B cell (primary cell): ENCODE results near the gene ALKBH5. TPM values are rescaled to one million over a fixed set of nuclear protein-coding genes. Genes with fewer than 3 reads are reported as not detected.

Source experiments
- ATAC-seq: fragments of 200-7000 bp; cut with Tn5 transposase; one replicate; pipeline ENCODE4 v1.10.0; 2021; ENCODE audit warnings: low read depth, mild to moderate bottlenecking, moderate number of reproducible peaks, moderate library complexity
- CTCF ChIA-PET: fragments of 350-600 bp; sonication (Branson Sonifier 250); formaldehyde crosslinking; loops from one replicate; lab custom pipeline; 2021; ENCODE audit warnings: antibody characterized with exemption, inconsistent platforms; lab: Charles Lee
- POLR2A ChIA-PET: fragments of 350-600 bp; sonication (Branson Sonifier 250); formaldehyde crosslinking; loops from one replicate; lab custom pipeline; 2021; ENCODE audit warnings: antibody characterized with exemption; lab: Charles Lee
- DNase-seq: peaks from one replicate; pipeline ENCODE4 v3.0.0; 2013
- H2AFZ ChIP-seq: 2 replicates; pipeline ENCODE4 v1.6.1; 2012; ENCODE audit warnings: mild to moderate bottlenecking, low read depth, low read length; ENCODE audit not compliant: insufficient read depth, poor library complexity, severe bottlenecking
- H3K27ac ChIP-seq, 2 donors: 1 replicate in 1 of 2; 2 replicates in 1 of 2; pipeline ENCODE4 v1.5.1; 2012 to 2013; ENCODE audit warnings: low read length in 2 of 2, mild to moderate bottlenecking in 2 of 2, moderate library complexity in 1 of 2
- H3K27me3 ChIP-seq, 4 experiments: fragments of 200-600 bp in 1 of 4; sonication (generic) in 1 of 4; replicated peaks in 1 of 4; 1 replicate in 2 of 4; 2 replicates in 2 of 4; pipeline versions ENCODE4 v1.6.1 to v1.7.0; 2013 to 2016; ENCODE audit warnings: low read length in 3 of 4, mild to moderate bottlenecking in 2 of 4, mixed read lengths in 1 of 4, moderate library complexity in 1 of 4; ENCODE audit not compliant: insufficient read depth in 4 of 4, control insufficient read depth in 3 of 4; ENCODE audit errors: control extremely low read depth in 1 of 4
- H3K36me3 ChIP-seq, 2 experiments: replicated peaks in 1 of 2; 1 replicate in 1 of 2; 2 replicates in 1 of 2; pipeline versions ENCODE4 v1.6.1 to v1.7.1; 2013; ENCODE audit warnings: low read length in 1 of 2; ENCODE audit not compliant: insufficient read depth in 2 of 2, control insufficient read depth in 1 of 2; ENCODE audit errors: control extremely low read depth in 1 of 2, extremely low read depth in 1 of 2
- H3K4me1 ChIP-seq, 2 donors: fragments of 200-600 bp in 1 of 2; sonication (generic) in 1 of 2; 1 replicate in 1 of 2; 2 replicates in 1 of 2; pipeline versions ENCODE4 v1.5.1 to v1.6.1; 2013 to 2017; ENCODE audit warnings: low read length in 2 of 2; ENCODE audit not compliant: control insufficient read depth in 2 of 2, insufficient read depth in 2 of 2
- H3K4me2 ChIP-seq: replicated peaks from 2 replicates; pipeline ENCODE3; 2012; ENCODE audit warnings: mild to moderate bottlenecking, low read depth, low read length; ENCODE audit not compliant: poor library complexity, severe bottlenecking
- H3K4me3 ChIP-seq, 5 experiments: fragments of 200-600 bp in 1 of 5; sonication (generic) in 1 of 5; 1 replicate in 3 of 5; 2 replicates in 2 of 5; pipeline versions ENCODE4 v1.5.1 to v1.7.0; 2011 to 2016; ENCODE audit warnings: low read length in 4 of 5, mild to moderate bottlenecking in 4 of 5, low read depth in 2 of 5, control low read depth in 1 of 5, moderate library complexity in 1 of 5; ENCODE audit not compliant: insufficient read depth in 1 of 5; ENCODE audit errors: control extremely low read depth in 1 of 5, extremely low read depth in 1 of 5
- H3K79me2 ChIP-seq: fragments of 200-600 bp; sonication (generic); one replicate; pipeline ENCODE4 v1.6.0; 2016; ENCODE audit warnings: low read length; ENCODE audit not compliant: control insufficient read depth, insufficient read depth
- H3K9ac ChIP-seq: fragments of 200-600 bp; sonication (generic); 2 replicates; pipeline ENCODE4 v1.6.1; 2017; ENCODE audit warnings: mild to moderate bottlenecking, low read length, moderate library complexity
- H3K9me3 ChIP-seq, 3 donors: one replicate each; pipeline versions ENCODE4 v1.6.1 to v1.7.1; 2013; ENCODE audit warnings: low read length in 2 of 3; ENCODE audit not compliant: control insufficient read depth in 2 of 3, insufficient read depth in 1 of 3; ENCODE audit errors: control extremely low read depth in 1 of 3
- H4K20me1 ChIP-seq: 2 replicates; pipeline ENCODE4 v1.6.0; 2012; ENCODE audit warnings: mild to moderate bottlenecking, low read length; ENCODE audit not compliant: insufficient read depth, control insufficient read depth, poor library complexity, severe bottlenecking
- H3K27ac Mint-ChIP-seq: one replicate; pipeline ENCODE4 v1.8.0; 2021; ENCODE audit warnings: mixed read lengths
- H3K27me3 Mint-ChIP-seq: one replicate; pipeline ENCODE4 v1.8.0; 2021; ENCODE audit warnings: mixed read lengths
- H3K4me1 Mint-ChIP-seq: one replicate; pipeline ENCODE4 v1.8.0; 2021; ENCODE audit warnings: mixed read lengths
- H3K4me3 Mint-ChIP-seq: one replicate; pipeline ENCODE4 v1.8.0; 2021; ENCODE audit warnings: mixed read lengths
- H3K9me3 Mint-ChIP-seq: one replicate; pipeline ENCODE4 v1.8.0; 2022; ENCODE audit warnings: mixed read lengths; ENCODE audit not compliant: insufficient read depth
- EZH2 ChIP-seq: IDR thresholded peaks from 2 replicates; pipeline ENCODE4 v1.6.1; 2012; ENCODE audit warnings: borderline replicate concordance, low read depth, mild to moderate bottlenecking, moderate library complexity, low read length; ENCODE audit not compliant: insufficient read depth, poor library complexity, severe bottlenecking
- WGBS: methylation state at CpG from one replicate; pipeline ENCODE4 v1.1.5; 2013; ENCODE audit warnings: missing lambda C conversion rate; ENCODE audit not compliant: insufficient coverage; 5-methylcytosine and 5-hydroxymethylcytosine counted together
- intact Hi-C: fragments of 100-400 bp; cut with micrococcal nuclease; formaldehyde crosslinking; loops from one replicate; pipeline ENCODE4 v1.10.0; 2022
- polyA plus RNA-seq: library from polyadenylated mRNA; depleted of rRNA; stranded (reverse); fragments of >200 nt; gene quantifications from 2 replicates; pipeline ENCODE4 v1.2.3, GENCODE V29; 2012
- total RNA-seq, 2 donors: library from RNA; stranded (reverse); fragments of 120-200 nt in 1 of 2; gene quantifications; 1 replicate in 1 of 2; 2 replicates in 1 of 2; pipeline versions ENCODE4 v1.2.3 to v1.2.4, GENCODE V29; 2013 to 2022
- TF ChIP-seq, protein P1 (sequence below): fragments of 200-600 bp; IDR thresholded peaks from one replicate; pipeline ENCODE4 v1.8.0; 2022; ENCODE audit warnings: antibody characterized with exemption, mild to moderate bottlenecking

Gene ALKBH5
- total and polyA plus RNA-seq, 2 donors (not counting 1 experiment from before 2014, with no cell fraction given) = 63.3 to 104 TPM

DNA sequence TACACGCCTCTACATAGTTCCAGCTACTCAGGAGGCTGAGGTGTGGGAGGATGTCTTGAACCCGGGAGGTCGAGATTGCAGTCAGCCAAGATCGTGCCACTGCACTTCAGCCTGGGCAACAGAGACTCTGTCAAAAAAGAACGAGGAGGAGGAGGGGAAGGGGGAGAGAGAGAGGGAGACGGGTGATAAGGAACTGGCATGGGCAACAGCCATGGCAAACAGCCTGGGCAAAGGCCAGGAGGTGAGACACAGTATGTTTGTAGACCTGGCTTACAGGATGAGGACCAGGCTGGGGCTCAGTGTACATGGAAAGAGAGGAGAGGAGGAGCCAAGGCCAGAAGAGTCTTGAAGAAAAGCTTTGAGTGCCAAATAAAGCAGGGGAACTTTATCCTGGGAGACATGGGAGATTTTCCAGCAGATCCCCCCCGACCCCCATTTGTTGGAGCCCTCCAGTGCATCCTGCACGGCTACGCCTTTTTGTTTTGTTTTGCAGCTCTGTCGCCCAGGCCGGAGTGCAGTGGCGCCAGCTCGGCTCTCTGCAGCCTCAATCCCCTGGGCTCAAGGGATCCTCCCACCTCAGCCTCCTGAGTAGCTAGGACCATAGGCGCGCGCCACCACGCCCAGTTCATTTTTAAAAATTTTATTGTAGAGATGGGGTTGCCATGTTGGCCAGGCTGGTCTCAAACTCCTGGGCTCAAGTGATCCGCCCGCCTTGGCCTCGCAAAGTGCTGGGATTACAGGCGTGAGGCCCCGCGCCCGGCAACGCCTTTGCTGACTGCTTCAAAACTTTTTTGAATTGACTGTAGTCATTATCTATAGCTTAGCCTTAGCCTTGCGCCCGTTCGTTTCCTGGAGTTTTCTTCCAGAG lies 1.3 kb upstream of the ALKBH5 start:
- H3K4me1 Mint-ChIP-seq = peaks cover 38% of the 10 kb centered on the region
- 37% methylated on average over 20 of the region's 28 CpGs for WGBS
- H3K27ac Mint-ChIP-seq = peak overlapping the region; percentile 100
- ChIA-PET CTCF (interaction anchor here (0.8 to 1.3 kb wide), 4 partner anchors 22 to 41 kb away, joined by 3 to 6 read pairs (median 3); no protein-coding TSS in a partner anchor), POLR2A (interaction anchor here (1.0 to 3.1 kb wide), 4 partner anchors 24 to 210 kb away, joined by 4 to 30 read pairs (median 7); partner anchors contain the start of genes DRC3 and TOM1L2)
- no peaks in the 10 kb centered on the region for H3K27me3 Mint-ChIP-seq
- ATAC-seq (no peak), DNase-seq (no peak)
- Histone ChIP-seq H2AFZ (peak overlapping the region; percentile 88), H3K27ac (peak overlapping the region; percentile 93 to 96), H3K4me1 (peaks cover 33 to 37% of the 10 kb centered on the region in 2 donors), H3K27me3 (no peaks in the 10 kb centered on the region), H4K20me1 (peaks cover 27% of the 10 kb centered on the region), H3K9me3 (no peaks in the 10 kb centered on the region), H3K4me2 (peak overlapping the region; percentile 97), H3K36me3 (peaks cover 0 to 15% of the 10 kb centered on the region in 2 experiments), H3K79me2 (peaks cover 38% of the 10 kb centered on the region), H3K4me3 (peak overlapping the region; percentile 65 to 94 (median 81)), H3K9ac (peak overlapping the region; percentile 93)
- TF ChIP-seq, protein P1, sequence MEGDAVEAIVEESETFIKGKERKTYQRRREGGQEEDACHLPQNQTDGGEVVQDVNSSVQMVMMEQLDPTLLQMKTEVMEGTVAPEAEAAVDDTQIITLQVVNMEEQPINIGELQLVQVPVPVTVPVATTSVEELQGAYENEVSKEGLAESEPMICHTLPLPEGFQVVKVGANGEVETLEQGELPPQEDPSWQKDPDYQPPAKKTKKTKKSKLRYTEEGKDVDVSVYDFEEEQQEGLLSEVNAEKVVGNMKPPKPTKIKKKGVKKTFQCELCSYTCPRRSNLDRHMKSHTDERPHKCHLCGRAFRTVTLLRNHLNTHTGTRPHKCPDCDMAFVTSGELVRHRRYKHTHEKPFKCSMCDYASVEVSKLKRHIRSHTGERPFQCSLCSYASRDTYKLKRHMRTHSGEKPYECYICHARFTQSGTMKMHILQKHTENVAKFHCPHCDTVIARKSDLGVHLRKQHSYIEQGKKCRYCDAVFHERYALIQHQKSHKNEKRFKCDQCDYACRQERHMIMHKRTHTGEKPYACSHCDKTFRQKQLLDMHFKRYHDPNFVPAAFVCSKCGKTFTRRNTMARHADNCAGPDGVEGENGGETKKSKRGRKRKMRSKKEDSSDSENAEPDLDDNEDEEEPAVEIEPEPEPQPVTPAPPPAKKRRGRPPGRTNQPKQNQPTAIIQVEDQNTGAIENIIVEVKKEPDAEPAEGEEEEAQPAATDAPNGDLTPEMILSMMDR = no peak
- no peak for TF ChIP-seq EZH2
- intact Hi-C loops = loop anchor here (2.0 kb wide), 1 partner anchor 346 kb away; the partner anchor contains the start of gene SREBF1
- no peaks in the 10 kb centered on the region for H3K9me3 Mint-ChIP-seq
- H3K4me3 Mint-ChIP-seq = peak overlapping the region; percentile 99
